NCI-H69 (cell line): ENCODE results near the gene FCGR3A.
"Not testable (repeated sequence)": the region's sequence is repeated elsewhere in the genome, so short reads cannot be mapped to it uniquely, and the experiment has no call there.

Experiments
- DNase-seq: peaks from one replicate; lab custom pipeline; 2025; lab: John Stamatoyannopoulos, UW

FCGR3A gene

GRCh38 chr1:161549652-161550051, at the start of gene FCGR3A:
TSS of gene FCGR3A (minus strand) at chr1:161549818. CDS start at chr1:161549736, 82 bp downstream.
- no peak for DNase-seq

DNA sequence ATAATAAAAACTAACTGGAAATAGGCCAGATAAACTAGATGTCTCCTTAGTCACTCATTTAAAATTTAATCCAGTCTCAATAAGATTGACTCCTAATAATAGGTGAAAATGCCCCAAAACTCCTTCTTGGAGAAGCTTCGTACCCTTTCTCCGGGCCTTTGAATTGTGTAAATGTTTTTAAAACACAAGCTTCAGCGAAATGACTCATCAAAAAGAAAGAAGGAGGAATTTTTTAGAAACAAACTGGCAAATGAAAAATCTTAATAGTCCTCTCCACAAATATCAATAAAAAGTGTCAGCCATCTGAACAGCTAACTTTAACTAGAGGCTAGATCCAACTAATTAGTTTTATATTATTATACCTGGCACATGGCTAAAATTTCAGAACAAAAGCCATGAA, 47.5 kb upstream of the FCGR3A start:
- not testable (repeated sequence) for DNase-seq

- DNase-seq, result not testable (repeated sequence)
These were observed 46.0 kb upstream of the FCGR3A start for GRCh38 chr1:161595583-161595982.

GRCh38 chr1:161595173-161595572, 45.6 kb upstream of the FCGR3A start:
- DNase-seq, result not testable (repeated sequence)

DNA sequence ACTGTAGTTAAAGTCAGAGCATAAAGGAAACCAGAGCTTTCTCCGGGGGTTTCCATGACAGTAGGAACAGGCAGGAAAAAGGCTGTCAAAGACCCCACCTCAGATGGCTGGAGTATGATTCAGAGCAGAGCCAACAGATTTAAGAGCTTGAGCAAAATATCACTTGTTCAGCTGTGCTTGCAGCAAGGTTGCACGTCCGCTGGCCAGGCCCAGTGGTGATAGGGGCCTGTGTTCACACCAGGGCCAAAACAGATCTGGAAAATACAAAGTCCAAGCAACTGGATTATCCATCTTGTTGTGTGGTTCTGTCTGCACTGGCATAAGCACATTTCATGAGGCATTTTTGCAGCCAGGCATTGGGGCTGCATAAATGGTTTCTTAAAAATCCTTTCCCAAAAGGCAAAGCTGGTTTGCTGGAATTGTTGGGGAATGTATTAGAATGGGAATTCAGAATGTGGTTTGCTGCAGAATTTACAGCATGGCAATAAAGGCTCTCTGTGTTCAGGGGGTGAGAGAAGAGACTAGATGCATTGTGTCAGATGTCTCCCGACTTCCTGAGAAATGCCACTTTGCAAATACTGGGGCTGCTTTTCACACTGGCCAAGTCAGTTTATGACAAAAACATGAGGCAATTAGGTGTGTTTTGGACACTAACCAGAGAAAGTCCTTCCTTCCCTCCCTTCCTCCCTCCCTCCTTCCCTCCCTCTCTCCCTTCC, 44.8 kb upstream of the FCGR3A start:
- DNase-seq, result not testable (repeated sequence)

- DNase-seq, result not testable (repeated sequence)
These were observed 43.6 kb upstream of the FCGR3A start for GRCh38 chr1:161593092-161593755.

DNA sequence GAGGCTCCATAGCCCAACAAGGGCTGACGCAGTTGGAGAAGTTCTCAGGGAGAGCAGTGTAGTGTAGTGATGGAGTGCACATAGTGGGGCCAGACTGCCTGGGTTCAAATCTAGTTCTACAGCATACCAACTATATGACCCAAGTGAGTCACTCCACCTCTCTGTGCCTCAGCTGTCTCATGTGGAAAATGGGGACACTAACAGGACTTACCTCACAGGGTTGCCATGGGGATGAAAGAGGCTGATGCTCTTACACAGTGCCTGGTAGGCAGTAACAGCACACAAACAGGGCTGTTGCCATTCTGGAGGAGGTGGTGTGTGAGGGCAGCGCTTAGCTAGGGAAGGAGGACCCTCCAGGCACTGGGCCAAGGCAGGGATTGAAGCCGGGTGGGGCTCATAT, 43.0 kb upstream of the FCGR3A start:
- not testable (repeated sequence) for DNase-seq

GRCh38 chr1:161589920-161590319, 40.3 kb upstream of the FCGR3A start:
- DNase-seq, result not testable (repeated sequence)

GRCh38 chr1:161589365-161589764, 39.7 kb upstream of the FCGR3A start:
- not testable (repeated sequence) for DNase-seq

GRCh38 chr1:161588596-161588995, 39.0 kb upstream of the FCGR3A start:
- not testable (repeated sequence) for DNase-seq

- DNase-seq, result not testable (repeated sequence)
These were observed 33.3 kb upstream of the FCGR3A start for GRCh38 chr1:161582882-161583281.

- DNase-seq, result not testable (repeated sequence)
These were observed 31.4 kb upstream of the FCGR3A start for GRCh38 chr1:161580879-161581537.

DNA sequence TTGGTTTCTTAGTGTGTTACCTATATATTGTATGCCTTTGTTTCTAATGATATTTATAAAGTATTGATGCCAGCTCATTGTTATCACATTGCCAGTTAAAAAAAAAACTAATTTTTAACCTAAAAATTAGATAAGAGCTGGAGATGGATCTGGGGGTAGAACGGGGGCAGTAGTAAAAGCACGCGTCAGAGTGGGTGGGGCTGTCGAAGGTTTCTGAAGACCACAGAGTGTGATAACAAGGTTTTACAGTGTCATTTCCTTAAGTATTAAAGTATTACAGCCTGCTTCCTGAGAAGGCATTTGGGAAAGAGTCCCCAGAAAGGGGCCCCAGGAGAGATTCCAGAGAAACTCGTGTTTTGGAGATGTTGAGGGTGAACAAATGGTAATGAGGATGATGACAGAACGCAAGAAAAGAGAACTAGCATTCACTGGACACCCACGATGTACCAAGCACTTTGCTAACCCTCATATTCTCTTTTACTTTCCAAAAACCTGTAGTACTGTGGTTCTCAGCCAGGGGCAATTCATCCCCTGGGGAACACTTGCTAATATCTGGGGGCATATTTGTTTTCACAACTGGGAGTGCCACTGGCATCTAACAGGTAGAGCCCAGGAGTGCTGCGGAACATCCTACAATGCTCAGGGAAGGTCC, 30.4 kb upstream of the FCGR3A start:
- DNase-seq, result not testable (repeated sequence)

- not testable (repeated sequence) for DNase-seq
These were observed 27.1 kb upstream of the FCGR3A start for GRCh38 chr1:161576676-161577075.

DNA sequence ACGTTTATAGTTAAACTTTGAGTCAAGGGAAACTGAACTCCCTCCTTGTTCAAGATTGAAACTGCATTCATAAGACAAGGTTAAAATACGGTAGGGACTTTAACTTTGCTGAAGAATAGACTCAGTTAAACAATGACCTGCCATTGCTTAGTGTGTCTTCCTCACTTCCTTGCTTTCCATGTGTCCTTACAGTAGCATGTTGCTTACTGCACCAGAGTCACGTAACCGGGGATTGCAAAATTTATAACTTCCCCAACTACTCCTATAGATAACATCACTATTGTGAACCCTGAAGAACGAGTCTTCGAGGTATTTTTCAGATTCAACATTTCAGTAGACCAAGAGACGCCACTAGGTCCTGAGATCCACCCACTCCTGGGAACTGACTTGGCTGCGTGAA, 22.1 kb upstream of the FCGR3A start:
- not testable (repeated sequence) for DNase-seq

- DNase-seq, result not testable (repeated sequence)
These were observed 17.0 kb upstream of the FCGR3A start for GRCh38 chr1:161566602-161566960.

GRCh38 chr1:161563522-161563921, 13.9 kb upstream of the FCGR3A start:
- not testable (repeated sequence) for DNase-seq

DNA sequence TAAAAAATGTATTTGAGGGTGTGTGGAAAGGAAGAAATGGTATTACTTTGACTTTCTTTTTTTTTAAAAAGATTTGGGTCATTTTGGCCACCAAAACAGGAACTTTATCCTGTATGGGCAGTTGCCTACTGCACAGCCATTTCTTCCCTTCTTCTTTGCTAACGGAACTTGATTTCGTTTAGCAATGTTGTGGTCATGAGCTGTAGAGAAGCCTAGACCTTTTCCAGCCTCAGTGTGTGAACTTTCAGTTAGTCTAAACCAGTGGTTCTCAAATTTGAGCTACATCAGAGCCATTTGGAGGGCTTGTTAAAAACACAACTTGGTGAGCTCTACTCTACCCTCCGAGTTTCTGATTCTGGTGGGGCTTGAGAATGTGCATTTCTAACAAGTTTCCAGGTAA, 12.8 kb upstream of the FCGR3A start:
- not testable (repeated sequence) for DNase-seq

- DNase-seq, result not testable (repeated sequence)
These were observed 11.5 kb upstream of the FCGR3A start for GRCh38 chr1:161560960-161561715.

- DNase-seq, result not testable (repeated sequence)
These were observed 8.2 kb upstream of the FCGR3A start for GRCh38 chr1:161557506-161558450.
